Activated CD4-positive, alpha-beta T cell treated with anti-CD3 and anti-CD28 coated beads for 4 hours (primary cell): ENCODE data around the gene SYTL2.

Experiments
- DNase-seq, 2 donors: peaks; one replicate each; pipeline ENCODE4 v3.0.0-alpha.2; 2020

SYTL2 gene

DNA sequence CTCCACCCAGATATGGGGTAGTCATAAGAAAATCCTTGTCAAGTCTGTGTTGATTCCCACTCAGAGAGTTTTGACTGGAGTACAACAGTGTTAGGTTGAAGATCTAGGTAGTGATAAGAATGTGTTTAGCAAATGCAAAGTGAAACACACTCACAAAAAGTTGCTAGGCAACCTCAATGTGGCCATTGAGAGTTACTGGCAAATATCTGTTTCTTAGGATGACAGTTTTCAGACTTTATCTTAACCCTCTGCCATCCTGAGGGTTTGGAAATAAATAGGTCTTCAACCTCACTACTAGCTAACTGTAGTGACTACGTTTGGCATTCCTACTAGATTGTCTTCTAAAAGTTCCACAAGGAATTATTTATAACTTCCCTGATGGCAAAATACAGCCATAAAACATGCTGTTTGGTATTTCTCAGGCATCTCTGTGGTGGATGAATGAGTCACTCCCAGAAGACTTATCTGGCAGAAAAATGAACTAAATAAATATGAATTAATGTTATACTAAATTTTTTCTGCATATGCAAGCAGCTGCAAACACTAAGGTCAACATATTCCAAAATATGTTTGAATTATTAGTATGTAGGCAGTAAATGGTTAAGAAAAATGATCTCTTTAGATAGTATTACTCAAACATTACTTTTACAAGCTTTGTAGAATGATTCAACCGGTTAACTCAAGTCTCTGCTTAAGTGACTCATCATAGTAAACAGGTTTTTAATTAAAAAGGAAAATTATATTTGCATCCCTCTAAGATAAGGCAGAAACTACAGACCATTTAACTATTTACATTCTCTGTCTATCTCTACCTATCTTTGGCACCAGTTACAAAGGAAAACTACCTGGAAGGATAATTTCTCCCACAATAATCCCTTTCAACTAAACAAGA lies 17.1 kb upstream of the SYTL2 start:
- peak in 1 of 2 donors; percentile 12 for DNase-seq

DNA sequence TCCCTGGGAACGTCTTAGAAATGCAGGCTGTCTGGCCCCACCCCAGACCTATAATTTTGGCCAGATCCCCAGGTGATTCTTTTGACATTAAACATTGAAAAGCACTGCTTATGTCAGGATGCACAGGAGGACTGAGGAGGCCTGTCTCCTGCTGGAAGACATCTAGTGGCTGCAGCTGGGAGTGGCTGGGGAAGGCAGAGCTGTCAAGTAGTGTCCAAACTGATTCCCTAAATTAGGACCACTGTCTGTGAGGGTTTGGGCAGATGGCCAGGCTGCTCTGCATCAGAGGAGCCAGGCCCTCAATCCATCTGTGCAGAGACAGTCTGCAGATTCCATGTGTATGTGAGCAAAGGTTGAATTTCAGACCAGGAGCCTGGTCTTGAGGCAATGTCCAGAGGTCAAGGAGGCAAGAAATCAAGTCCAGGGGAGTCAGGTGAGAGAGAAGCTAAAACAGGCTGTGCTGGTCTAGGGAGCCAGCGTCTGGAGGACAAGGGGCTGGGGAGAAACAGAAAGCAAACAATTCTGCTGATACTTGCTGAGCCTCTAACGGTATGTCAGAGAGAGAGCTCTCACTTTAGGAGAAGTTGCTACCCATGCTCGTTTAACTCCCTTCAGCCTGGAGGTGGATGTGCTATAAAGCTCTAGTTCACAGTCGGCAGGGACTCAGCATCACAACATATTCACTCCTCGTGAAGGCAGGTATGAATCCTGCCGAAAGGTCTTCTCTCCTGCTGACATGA lies 15.3 kb upstream of the SYTL2 start:
- DNase-seq, result peak in 1 of 2 donors; percentile 11

DNA sequence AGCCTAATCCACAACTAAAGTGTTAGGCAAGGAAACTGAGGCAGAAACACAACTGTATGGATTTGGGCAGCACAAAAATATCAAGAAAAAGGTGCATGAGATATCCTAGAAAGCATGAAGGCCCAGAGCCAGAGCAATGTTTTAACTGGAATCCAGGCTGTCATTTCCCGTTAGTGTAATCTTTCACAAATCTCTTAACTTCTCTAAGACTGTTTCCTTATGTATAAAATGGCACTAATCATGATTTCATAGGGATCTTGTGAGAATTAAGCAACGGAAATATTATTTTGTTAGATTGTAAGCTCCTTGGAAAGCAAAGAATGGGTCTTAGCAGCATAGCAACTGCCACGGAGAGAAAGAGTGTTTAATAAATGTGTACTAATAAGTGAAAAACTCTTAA lies 14.7 kb upstream of the SYTL2 start:
- DNase-seq, result no peak

DNA sequence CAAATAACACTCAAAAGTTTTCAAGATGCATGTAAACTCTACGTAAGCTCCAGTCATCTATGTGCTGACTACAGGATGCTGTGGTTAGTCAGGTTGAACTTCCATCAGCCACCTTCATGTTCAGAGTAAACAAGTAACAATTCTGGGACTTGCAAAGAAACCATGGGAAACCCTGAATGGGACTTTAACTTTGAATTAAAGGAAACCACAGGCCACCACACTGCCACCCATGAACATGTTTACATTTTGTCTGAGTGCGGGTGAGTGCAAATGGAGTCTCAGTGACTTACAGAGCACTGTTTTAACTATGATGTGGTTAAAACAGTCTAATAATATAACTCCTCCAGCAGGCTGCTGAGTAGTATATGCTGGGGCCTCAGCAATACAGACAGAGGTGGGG lies 12.9 kb upstream of the SYTL2 start:
- peak; percentile 41 to 47 for DNase-seq

DNA sequence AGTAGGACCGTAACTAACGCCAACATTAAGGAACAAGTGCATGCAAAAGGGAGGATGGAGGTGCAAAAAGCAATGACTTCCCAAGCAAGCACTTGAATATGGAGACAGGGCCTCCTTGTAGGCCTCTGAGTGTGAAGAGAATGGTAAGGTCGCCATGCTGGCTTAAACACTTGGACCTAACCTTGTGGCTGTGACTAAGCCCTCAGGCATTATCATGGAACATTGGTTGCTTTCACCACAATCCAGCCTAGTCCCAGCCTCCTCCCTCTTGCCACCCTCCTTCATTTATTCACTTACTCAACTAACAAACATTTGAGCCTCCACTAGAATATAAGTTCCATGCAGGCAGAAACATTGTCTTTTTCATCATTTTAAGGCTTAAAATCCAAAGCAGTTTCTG lies 11.9 kb upstream of the SYTL2 start:
- DNase-seq, result no peak

DNA sequence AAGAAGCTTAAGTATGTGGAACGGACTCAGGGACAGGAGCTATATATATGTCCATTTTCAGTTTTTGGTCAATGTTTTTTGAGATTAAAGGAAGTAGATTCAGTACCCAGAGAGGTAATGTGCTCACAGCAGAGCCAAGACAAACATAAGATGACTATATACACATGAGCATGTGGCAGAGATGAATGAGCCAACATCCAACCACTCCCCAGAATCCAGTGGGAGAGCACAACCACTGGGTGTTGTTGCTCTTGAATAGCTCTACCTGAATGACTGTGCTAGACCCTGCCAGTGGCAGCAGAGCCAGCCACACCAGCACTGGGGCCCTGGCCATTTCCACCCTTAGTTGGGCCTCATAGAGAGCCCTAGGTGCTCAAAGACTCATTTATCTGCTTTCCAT lies 10.7 kb upstream of the SYTL2 start:
- DNase-seq, result no peak

DNA sequence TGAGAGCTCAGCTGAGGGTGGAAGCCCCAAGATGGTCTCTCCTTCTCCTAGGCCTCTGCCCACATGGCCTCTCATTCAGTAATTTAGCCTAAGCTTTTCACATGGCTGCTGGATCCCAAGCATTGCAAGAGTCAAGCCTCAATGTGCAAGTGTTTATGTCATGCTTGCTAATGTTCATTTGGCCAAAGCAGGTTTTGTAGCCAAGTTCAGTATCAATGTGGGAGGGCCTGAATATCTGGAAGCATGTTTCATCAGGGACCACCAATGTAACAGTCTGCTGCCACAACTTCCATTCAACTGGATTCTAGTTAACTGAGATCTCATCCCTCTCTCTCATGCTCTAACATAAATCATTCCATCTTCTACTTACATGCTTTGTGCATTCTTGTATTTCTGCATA lies 8.5 kb upstream of the SYTL2 start:
- DNase-seq, result no peak

DNA sequence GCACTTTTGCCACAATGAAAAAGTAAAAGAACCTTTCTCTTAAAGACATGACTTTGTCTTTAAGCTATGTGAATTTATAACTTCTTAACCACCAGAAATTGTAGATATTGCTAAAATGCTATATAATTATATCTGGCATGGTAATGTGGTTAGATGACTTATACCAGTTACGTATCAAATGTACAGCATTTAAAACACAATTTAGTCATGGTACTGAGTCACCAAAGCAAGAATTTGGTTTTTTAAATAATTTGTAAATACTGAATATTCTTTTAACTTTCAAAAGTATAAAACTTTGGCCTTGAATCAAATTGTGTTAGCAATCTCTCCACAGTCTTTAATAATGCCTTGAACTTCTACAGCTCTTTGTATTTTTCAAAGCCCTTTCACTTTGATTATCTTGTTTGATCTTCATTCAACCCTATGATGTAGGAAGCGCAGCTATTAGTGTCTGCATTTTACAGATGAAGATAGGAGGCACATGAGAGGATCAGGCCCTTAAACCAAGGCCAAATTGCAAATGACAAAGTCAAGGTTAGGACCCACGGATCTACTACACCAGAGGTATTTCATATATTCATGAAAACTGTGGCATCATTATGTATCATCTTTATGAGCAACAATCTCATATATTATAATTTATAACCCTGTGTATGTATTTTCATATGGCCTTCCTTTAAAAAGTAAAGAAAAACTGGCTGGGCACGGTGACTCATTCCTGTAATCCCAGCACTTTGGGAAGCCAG lies 4.4 kb upstream of the SYTL2 start:
- DNase-seq, result no peak

DNA sequence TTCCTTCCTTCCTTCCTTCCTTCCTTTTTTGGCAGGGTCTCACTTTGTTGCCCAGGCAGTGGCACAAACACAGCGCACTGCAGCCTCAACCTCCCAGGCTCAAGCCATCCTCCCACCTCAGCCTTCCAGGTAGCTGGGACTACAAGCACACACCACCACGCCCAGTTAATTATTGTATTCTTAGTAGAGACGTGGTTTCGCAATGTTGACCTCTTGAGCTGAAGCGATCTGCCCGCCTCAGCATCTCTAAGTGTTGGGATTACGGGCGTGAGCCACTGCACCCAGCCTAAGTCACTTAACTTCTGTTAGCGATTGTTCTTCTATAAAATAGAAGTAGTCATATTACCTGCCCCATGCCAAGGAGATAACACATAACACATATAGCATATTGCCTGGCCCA lies 2.8 kb upstream of the SYTL2 start:
- no peak for DNase-seq

DNA sequence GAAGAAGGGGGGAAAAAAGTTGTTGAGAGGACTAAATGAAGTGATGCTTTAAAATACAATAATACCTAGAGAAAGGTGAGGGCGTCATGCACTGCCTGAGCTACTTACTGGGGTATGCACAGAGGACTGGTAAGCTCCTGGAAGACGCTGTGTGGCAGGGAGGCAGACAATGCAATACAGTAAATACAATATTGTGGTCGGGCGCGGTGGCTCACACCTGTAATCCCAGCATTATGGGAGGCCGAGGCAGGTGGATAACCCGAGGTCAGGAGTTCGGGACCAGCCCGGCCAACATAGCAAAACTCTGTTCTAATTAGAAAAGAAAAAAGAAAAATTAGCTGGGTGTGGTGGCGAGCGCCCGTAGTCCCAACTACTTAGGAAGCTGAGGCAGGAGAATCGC lies 683 bp upstream of the SYTL2 start:
- no peak for DNase-seq

DNA sequence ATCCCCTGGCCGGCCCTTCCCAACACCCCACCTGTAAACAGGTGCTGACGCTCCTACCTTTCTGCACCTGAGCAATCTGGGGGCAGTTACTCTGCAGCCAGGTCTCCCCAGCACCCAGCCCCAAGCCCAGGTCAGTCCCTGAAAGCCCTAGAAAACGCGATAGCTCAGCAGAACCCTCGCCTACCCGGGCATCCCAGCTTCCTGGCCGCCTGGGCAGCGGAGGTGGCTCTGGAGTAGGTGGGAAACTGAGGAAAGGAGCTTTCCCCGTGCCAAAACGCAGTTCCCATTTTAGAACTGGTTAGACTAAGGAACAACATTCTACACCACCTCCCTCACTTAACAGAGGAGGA lies 445 bp downstream of the SYTL2 start:
- no peak for DNase-seq

DNA sequence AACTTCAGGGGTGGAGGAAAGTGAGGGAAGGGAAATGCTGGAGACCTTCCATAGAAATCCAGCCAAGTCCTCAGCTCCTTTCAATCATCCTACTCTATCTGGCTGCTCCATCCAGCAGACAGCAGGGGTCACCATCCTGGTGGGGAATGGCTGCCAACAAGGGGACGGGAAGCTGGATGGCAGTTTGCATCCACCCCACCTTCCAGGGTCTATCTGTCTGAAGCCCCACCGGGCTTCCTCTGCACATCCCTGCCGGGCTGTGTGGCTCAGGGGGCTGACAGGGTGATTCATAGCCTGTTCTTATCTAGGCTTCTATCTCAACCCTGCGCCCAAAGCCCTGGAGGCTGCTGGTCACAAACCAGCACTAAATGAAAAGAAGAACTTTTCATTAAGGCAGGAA lies 1.1 kb downstream of the SYTL2 start:
- peak in 1 of 2 donors; percentile 6 for DNase-seq

DNA sequence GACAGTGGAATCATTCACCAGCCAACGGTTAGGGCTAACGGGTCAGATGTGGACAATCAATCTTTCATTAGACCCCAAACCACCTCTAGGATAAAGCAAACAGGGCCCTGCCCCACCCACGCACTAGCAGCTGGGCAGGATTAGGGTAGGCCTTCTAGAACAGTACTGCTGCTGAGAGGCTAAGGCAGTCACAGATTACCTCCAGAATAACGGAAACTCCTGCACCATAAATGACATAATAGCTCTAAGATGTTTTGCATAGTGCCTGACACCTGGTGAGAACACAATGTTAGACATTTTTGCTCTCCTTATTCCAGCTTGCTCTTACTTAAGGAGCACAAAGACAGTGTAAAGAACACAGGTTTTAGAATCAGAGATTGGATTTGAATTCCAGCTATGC lies 1.8 kb downstream of the SYTL2 start:
- DNase-seq, result peak in 1 of 2 donors; percentile 19

DNA sequence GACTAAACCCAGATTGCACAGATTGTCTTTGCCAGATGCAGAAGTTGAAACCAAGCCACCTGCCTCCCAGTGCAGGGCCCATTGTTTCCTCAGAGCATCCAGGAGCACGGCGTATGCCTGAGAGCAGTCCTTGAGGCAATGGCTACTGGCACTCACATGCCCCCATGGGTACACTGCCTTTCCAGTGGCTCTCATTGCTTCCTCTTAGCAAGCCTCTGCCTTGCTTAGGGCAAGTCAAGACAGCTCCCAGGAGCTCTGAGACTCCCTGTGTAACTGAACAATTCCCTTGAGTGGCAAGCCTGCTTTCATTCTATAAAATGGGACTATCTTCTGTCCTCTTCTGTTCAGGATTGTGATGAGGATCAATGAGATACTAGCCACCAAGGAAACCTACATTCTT lies 4.1 kb downstream of the SYTL2 start:
- DNase-seq, result no peak

DNA sequence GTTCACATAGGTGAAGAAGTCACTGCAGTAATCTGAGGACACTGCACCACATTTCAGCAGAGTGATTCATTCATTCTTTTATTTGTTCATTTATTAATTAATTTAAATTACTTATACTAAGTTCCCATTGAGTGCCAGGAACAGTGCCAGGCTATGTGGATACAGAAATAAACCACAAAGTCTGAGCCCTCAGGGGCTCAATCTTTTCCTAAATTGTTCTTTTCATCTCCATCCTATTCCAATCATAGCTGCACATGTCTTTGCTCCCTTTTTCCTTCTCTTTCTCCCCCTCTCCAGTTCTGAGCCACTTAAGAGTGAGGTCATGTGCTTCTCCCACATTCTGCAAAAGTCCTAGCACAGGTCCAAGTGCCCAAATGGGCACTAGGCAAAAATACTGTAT lies 4.9 kb downstream of the SYTL2 start:
- DNase-seq, result no peak

DNA sequence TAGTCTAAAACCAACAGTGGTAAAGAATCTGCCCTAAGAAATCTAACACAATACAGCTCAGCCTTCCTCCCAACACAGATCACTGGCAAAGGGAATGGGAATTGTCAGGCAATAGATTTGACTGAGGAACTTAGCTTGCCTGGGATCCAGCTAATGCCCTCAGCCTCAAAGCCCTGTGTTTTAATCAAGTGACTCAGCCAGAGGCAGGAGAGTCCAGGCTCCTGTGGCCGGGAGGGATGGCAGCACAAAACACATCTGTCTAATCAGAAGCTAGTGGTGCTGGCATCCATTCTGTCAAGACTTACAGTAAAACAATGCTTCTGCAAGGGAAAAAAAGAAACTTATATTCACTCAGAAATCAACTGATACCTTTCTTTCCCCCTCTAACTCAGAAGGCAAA lies 5.6 kb downstream of the SYTL2 start:
- DNase-seq, result no peak

DNA sequence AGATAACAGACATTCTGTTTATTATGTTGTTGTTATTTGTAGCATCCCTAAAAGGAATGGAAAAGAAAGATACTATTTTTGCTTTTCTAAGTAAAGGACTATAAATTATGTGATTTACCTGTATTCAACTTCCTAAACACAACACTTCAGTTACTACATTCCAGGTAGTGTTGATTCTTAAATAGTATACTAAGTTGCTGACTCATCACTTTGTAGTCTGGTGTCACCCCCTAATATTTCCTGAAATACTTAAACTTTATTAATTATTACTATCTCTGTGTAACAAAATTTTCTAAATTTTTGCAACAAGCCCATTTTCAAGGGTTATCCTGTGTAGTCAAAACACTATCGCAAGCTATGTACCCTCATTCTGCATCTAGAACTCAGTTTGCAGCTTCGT lies 7.0 kb downstream of the SYTL2 start:
- no peak for DNase-seq

DNA sequence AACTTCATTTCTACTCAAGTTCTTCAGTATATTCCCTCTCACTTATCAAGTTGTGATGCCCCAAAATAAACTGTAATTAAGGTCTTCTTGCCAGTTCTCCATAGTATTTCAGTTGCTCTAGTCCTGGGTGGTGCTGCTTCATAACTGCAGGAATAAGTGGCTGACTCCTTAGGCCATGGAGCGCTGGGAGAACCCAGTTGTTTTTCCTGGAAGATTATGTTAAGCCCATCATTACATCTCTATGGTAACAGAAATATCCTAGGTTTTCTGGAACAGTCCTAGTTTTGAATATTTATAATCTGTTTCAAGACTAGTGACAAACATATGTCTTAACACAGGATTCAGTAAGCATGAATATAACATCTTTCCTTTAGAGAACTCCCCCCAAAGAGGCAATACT lies 7.6 kb downstream of the SYTL2 start:
- DNase-seq, result no peak

DNA sequence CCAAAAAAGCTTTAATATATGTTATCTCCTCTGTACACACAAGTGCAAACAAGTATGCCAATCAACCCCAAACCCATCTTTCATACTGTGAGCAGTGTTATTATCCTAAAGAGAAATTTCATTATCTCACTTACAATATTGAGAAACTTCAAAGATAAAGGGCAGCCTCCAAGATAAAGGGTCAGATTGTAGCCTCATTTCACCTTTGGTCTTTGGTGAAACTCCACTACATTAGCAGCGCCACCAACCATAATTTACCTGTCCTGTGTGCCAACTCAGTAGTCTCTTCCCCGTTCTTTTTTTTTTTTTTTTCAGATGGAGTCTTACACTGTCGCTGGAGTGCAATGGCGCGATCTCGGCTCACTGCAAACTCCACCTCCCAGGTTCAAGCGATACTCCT lies 9.4 kb downstream of the SYTL2 start:
- no peak for DNase-seq

DNA sequence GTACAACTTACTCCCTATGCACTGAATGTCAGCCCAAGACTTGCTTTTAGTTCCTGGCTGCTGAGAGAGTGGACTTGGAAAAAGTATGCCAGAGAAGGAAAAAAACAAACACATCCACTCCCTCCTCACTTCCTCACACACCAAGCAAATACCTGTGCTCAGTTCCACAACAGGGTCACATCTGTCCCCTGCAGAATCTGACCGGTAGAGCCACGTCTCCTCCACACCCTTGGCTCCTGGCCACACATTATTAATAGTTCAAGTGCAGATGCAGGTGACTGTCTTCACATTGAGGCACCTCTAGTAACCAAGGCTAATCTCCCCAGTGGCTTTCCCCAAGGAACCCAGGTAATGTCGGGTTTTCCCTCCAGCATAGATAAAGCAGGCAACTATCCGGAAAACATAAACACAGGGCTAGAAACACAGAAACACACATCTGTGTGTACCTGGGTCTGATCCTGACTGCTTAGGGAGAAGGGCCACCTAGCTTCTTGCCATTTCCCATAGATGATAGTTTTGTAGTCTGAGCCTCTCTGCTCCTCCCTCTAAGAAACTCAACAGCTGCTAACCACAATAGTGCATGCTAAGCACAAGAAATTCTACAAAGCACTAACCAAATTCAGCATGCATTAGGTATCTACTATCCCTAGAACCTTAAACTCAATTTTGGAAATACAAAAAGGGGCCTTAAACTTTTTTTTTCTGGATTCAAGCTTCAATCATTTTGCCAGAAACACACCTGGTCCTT lies 10.2 kb downstream of the SYTL2 start:
- no peak for DNase-seq

DNA sequence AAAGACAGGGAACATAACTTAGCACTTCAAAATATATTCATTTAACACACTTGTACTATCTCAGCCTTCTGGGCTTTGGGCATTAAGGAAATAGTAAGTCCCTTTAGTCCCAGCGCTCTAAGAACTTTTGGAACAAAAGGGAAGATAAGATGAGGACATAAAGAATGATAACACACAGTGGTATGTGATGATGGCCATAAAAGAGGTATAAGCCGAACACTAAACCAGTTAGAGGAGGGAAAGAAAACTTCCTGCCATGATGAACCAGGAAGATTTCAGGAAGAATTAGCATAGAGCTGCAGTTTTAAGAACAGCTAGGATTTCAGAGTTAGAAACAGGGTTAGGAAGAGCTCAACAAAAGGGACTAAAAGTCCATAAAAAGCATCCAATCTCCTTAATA lies 11.8 kb downstream of the SYTL2 start:
- DNase-seq, result no peak

DNA sequence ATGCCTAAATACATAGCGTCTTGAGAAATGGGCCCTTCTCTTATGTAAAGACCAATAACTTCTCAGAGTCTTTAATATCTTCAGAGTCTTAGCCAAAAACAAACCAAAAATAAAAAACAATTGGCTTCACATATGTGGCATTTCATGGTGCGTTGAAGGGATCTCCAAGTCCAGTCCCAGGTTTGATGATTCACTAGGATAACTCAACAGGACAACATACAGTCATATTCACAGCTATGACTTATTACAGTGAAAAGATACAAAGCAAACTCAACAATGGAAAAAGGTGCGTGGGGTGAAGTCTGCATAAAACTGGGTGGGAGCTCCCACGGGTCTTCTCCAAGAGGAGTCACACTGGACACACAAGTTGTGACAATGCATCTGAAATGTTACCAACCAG lies 12.6 kb downstream of the SYTL2 start:
- DNase-seq, result no peak
